GM19043 (cell line): ENCODE data around the gene LACC1.

Experiments used
- ATAC-seq: cut with Tn5 transposase; IDR thresholded peaks from one replicate; pipeline ENCODE4 v1.9.1; 2021; ENCODE audit warnings: low read depth; ENCODE audit not compliant: unreplicated experiment

LACC1 gene

DNA sequence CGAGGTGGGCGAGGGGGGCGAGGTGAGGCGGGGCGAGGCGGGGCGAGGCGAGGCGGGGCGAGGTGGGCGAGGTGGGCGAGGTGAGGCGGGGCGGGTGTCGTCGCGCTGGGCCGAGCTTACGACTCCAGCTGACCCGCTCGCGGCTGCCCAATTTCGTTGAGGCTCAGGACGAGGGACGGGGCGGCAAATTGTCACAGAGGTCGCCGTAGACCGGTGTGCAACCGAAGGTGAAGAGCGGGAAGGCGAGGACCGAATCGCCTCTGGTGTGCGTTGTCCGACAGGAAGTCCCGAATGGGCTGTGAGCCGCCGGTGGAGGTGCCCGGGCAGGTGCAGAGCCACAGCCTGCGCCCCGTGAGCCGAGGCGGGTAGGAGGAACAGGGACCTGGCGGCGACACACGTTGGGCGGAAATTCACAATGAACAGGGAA, at the start of gene LACC1:
Gene LACC1 (plus strand): TSS at position 150 of the 427 bp plus-strand sequence. CDS start 1,082 bp downstream, outside the sequence.
- ATAC-seq = peak; percentile 16

DNA sequence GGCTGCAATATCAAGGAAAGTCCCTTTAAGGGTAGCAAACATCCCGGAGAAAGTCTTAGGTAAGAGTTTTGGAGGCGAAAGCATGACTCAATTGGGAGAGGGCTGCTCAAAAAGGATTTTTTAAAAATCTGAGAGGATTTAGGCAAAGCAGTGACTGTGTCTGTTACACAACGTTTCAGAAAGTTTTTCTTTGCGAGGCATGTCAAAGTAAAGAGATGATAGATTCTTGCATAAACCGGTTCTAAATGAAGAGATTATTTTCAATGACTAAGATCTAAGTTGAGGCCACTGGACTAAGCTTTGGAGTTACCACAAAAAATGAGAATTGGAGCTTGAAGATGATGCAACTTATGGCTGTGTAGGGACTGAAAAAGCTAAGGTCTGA, 49.2 kb upstream of the LACC1 start:
- ATAC-seq = no peak

DNA sequence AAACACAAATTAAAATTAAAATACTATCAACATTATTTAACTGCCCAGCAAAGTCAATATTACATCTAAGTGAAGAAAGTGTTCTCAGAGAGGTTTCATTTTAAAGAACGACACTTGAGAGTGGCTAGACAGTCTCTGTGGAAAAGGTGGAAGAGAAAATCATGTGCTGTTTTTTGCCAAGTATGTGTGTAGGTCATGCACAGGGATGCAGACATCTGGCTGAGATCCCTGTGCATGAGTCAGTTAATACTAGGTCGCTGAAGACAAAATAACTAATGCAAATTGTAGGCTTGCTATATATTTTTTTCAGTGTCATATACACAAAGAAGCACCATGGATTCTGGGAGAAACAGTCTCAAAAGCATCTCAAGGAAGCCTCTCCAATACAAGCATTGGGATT, 48.6 kb upstream of the LACC1 start:
- ATAC-seq = no peak

DNA sequence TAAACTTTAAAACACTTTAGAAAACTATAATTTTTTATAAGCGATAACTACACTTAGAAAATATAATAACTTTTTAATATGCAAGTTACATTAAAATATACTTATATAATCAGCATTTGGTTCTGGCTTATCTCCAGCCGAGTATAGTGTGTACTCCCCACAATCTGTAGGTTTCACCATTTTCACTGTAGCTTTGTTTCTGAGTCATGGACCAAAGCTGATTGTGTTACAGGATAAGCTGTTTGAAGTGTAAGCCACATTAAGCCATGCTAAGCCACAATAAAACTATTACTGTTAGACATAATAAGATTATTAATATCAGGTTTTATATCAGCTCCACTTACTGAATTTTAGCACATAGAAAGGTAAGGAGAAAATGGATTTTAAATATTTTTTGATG, 44.0 kb upstream of the LACC1 start:
- ATAC-seq = no peak

DNA sequence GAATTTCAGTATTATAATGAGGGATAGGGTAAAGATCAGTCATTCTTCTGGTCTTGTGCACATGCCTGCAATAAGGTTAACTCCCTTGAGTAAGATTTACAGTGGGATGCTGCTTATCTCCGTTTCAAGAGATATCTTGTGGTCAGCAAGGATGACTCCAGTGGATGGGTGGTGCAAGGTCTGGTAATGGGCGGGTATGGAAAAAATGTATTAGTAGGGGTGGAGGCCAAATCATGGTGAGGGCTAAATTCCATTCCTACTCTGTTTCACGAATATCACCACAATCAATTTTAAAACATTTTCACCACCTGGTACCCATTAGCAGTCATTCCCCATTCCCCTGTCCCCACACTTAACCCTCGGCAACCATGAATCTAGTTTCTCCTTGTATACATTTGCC, 40.8 kb upstream of the LACC1 start:
- ATAC-seq = no peak

DNA sequence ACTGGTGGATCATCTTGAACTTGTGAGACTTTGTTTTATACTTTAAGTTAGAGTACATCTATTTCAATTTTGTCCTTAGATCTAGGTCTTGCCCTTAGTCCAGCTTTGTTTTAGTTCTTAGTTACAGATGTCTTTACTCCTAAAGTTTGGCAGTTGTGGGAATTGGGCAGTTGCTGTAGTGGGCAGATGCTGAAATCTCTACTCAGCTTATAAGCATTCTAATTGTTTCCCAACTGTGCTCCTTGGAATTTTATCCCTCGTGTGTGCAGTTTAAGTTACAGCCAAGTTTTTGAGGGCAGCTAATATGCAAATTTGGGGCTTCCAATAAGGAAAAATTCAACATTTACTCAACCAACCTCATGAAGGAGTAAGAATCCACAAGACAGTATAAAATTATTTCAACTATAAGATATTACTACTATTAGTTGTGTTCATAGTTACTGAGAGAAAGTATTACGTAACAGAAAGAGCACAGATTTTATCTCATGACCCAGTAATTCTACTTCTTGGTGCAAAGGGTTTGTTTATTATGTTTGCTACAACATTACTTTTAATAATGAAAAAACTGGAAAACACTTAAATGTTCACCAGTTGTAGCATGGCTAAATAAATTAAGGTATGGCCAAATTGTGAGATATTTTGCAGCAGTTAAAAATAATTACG, 33.1 kb upstream of the LACC1 start:
- ATAC-seq = no peak

DNA sequence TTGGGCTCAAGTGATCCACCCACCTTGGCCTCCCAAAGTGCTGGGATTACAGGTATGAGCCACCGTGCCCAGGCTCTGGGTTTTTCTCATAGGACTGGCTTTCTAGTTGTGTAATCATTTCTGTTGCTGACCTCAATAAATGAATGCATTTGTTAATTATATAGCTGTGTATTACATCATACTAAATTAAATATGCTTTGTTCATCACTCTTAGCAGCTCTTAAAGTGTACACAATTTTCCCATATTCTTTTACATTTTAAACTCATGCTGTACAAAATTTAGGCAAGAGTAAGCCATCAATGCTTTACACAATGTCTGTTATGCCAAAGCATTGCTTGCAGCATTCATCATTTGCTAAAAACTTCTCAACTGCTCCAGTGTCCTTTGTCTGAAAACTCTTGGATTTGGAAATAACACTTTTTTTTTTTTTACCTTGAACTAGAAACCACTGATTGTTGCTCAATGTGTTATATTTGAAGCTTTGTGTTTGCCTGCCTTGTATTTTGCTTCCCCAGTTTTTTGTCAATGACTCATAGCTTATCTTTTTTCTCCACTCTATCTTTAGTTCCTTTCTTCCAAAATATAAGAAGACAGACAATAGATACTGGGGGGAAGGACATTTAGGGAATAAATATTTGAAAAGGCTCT, 31.6 kb upstream of the LACC1 start:
- ATAC-seq = no peak

DNA sequence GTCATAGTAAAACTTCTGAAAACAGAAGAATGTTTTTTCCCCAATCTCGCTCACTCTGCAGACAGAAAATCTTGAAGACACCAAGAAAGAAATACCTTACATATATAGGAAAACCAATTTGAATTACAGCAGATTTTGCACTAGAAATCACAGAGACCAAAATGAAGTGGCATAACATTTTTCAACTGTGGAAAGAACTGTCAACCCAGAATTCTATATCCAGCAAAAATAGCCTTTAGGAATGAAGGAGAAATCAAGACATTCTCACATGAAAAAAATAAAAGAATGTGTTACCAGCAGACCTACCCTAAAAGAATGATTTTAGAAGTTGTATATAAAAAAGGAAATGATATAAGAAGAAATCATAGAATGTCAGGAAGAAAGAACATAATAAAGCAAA, 28.8 kb upstream of the LACC1 start:
- ATAC-seq = no peak

DNA sequence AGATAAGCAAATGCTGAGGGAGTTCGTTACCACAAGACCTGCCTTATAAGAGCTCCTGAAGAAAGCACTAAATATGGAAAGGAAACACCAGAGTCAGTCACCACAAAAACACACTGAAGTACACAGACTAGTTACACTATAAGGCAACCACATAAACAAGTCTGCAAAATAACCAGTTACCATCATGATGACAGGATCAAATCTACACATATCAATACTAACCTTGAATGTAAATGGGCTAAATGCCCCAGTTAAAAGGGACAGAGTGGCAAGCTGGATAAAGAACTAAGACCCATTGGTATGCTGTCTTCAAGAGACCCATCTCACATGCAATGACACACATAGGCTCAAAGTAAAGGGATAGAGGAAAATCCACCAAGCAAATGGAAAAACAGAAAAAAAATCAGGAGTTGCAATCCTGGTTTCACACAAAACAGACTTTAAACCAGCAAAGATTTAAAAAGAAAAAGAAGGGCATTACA, 26.7 kb upstream of the LACC1 start:
- no peak for ATAC-seq

DNA sequence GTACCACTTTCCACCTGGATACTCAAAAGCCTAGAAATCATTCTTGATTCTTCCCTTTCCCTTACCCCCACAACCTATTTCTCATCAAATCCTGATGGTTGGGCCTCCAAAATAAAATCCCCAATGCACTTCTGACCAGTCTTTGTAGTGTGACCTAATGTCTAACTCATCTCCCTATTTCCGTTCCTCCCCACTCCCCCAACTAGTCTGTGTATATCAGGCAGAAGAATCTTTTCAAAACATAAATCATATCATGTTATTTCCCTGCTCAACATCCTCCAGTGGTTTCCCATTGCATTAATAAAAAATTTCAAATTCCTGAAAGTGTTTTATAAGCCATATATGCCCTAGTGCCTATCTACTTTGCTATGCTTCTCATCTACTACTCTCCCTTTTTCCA, 17.8 kb upstream of the LACC1 start:
- ATAC-seq = no peak

DNA sequence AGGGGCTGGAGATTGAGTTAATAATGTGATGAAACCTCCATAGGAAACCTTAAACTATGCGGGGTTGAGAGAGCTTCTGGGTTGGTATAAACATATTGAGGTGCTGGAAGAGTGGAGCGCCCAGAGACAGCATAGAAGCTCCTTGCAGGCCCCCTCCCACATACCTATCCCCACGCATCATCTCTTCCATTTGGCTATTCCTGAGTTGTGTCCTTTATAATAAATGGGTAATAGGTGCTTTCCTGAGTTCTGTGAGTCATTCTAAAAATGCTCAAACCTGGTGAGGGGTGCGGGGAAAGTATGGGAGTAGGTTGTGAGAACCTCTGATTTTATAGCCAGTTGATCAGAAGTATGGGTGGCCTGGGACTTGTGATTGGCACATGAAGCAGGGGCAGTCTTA, 14.8 kb upstream of the LACC1 start:
- ATAC-seq = no peak

DNA sequence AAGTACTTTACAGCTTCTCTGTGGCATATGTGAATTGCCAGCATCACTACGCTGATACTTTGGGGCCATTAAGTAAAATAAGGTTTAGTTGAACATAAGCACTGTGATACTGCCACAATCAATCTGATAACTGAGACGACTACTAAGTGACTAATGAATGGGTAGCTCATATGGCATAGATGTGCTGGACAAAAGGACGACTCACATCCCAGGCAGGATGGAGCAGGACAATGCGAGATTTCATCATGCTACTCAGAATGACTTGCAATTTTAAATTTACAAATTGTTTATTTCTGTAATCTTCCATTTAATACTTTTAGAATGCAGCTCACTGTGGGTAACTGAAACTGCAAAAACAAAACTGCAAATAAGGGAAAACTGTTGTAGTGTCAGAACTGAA, 13.8 kb upstream of the LACC1 start:
- no peak for ATAC-seq

DNA sequence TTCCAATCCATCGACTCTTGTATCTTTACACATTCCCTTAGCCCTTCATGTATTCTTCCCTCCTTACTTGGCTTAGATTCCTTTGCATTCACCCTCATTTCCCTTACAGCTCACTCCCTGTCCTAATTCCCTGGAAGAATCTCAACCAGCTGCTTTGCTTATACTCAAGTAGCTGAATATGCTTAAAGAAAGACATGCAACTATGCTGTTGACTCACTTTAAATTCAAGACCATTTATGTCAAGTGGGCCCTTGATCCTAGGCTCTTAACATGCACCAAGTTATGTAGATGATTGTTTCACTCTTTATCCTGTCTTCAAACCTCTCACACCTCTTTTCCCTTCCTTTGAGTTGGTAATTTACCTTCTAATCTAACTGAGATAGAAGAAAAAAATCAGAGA, 7.5 kb upstream of the LACC1 start:
- ATAC-seq = no peak

DNA sequence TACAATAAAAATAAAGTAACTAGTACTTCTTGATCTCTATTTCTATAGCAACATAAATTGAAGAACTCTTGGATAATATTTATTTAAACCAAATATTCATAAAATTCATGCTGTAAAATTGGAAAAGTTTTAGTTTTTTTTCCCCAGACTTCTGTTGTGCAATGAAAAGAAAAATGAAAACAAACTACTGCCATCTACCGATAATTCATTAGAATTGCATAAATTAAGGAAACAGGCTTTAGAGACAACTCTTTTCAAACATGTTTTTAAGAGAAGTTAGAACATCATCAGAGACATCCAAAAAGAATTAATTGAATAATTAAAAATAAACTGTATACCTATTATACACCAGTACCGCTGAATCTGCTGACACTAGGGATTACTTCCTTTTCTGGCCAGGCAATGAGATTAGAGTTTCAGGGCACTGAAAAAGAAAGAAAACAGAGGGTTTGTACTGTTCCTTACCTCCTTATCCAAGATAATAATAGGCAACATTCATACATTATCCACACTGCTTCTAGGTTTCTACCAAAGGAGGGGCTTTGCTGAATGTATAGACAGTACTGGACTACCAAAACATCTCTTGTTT, 5.1 kb upstream of the LACC1 start:
- ATAC-seq = no peak

DNA sequence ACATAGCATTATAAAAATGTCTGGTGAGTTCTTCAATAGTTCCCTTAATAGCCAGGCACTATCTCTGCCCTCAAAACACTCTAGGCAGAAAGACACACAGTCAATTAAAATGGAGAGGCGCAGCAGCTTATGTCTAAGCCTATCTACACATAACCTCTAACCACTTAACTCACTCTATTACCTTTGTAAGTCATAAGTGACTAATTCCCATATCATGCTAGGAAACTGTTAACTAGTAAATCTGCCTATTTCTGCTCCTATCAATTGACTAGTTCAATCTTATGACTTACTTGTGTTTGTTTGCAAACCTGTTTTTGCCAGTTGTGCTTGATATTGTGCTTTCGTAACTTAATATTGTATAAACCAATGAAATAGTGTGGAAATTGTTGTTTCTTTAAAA, 3.3 kb upstream of the LACC1 start:
- no peak for ATAC-seq

DNA sequence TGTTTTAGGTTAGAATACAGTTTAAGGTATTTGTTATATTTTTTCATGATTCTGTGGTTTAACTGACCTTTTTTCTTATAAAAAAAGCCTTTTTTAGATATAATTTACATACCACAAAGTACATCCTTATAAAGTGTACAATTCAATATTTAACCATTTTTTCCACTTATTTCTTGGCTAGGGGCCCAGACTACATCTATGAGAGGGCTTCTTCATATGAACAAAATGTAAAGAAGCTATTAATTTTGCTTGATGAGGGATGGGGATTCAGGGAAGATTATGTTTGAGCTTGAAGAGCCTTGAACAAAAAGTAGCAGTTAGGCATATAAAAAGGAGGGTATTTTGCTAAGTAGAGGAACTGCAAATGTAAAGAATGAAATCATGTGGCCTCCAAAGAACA, 2.4 kb upstream of the LACC1 start:
- no peak for ATAC-seq

DNA sequence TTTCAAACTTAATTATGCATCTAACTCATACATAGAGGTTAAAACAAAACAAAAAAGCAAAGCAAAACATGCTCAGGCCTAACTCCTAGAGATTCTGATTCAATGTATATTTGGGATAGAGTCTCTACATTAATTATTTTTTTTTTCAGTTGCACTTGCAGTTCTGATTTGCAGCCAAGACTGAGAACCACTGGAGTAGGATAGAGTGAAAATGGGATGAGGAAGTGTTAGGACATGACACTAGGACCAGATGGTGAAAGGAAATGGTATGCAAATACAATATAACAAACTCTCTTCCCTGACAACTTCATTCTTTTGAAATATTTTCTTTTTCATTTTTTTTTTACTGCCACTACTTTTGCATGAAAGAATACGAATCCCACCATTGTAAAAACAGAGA, 1.9 kb upstream of the LACC1 start:
- no peak for ATAC-seq

DNA sequence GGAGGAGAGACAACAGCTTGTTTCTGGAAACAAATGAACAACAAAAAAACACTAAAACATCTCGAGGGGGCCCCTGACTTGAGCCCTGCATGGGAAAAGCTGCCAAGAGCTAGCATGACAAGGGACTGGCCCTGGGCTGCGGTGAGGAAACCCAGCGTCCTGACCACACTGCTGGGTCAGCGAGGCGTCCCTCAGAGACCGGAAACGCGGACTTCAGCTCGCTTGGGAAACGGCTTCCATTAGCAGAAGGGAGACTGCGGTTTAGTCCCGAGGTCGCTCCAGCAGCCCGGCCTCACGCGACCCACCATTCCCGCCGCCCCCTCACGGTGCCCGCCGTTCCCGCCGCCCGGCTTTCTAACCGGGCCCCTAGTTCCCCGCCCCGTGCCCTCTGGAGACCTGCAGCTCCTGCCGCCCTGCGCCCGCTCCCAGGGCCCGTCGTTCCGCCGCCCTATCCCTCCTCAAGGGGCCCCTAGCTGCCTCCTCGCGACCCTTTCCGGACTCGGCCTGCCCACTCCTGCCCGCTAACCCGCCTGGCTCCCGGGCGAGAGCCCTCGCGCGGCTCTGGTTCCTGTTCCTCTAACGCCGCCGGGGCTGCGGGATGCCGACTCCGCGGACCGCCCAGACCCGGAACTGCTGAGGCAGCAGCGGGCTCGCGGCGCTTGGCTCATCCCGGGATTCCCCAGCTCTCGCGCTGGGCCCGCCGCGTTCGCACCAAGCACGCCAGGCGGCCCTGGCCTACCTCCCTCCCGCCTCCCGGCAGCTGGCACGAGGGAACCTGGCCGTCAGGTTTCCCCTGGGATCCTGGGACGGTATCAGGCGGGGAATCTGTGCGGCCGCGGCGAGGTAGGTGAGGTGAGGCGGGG, 581 bp upstream of the LACC1 start, which contains the start of gene CCDC122:
Gene CCDC122 (minus strand): TSS at position 849 of the 863 bp plus-strand sequence. CDS start 10,364 bp downstream, outside the sequence.
- peak; percentile 71 for ATAC-seq

DNA sequence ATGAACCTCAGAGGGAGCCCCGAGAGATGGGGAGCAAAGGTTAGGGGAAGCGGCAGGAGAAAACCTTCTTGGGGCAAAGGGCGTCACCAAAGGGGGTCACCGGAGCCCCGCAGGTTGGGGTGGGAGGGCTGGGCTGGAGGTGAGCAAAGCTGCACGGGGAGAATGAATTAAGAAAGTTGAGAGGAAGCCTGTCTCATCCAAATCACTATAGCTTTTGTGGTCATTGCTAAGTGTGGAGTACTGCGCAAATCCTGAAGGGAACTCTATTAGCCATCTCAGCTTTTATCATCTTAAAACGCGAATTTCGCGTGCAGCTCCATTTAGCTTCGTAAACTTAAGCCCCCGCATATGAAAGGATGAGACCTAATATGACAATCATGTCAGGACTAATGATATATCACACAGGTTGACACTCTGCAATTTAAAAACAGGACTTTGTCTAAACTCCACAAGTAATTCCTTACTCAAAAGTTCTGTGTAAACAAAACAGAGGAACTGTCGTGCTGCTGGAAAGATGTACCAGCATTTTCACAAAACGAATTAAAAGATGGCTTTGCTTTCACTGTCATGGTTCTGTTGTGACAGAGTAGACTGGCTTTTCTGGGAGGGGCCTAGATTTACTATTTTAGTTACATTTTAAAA, 631 bp downstream of the LACC1 start:
- ATAC-seq = no peak

DNA sequence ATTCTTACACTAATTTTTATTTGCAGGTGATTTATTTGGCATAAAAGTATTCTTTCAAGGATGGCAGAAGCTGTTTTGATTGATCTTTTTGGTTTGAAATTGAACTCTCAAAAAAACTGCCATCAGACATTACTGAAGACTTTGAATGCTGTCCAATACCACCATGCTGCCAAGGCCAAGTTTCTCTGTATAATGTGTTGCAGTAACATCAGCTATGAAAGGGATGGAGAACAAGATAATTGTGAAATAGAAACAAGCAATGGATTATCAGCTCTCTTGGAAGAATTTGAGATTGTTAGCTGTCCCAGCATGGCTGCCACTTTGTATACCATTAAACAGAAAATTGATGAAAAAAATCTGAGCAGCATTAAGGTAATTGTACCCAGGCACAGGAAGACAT, 1.2 kb downstream of the LACC1 start:
- ATAC-seq = no peak
